Thoracic aorta (tissue), 2 donors: ENCODE results near the gene LDLRAD1. TPM values are rescaled to one million over a fixed set of nuclear protein-coding genes. Genes with fewer than 3 reads are reported as not detected.
"Not testable (repeated sequence)": the region's sequence is repeated elsewhere in the genome, so short reads cannot be mapped to it uniquely, and the experiment has no call there.

ENCODE experiments used
- ATAC-seq: fragments of 150-250 bp; one replicate; pipeline ENCODE4 v1.8.0; 2017; ENCODE audit warnings: low read depth; ENCODE audit not compliant: insufficient number of reproducible peaks, low FRiP score
- DNase-seq: peaks from one replicate; pipeline ENCODE4 v3.0.0-alpha.2; 2020; ENCODE audit warnings: low spot score
- H3K27ac ChIP-seq, 2 donors: fragments of 200-600 bp; sonication (generic); 1 replicate in 1 of 2; 2 replicates in 1 of 2; pipeline ENCODE4 v1.5.1; 2016; ENCODE audit warnings: mild to moderate bottlenecking in 2 of 2, moderate library complexity in 2 of 2
- H3K27me3 ChIP-seq: fragments of 200-600 bp; sonication (generic); replicated peaks from 2 replicates; pipeline ENCODE4 v1.6.0; 2016; ENCODE audit warnings: mild to moderate bottlenecking; ENCODE audit not compliant: insufficient read depth
- H3K36me3 ChIP-seq: fragments of 200-600 bp; sonication (generic); one replicate; pipeline ENCODE4 v1.5.1; 2016
- H3K4me1 ChIP-seq, 2 donors: fragments of 200-600 bp; sonication (generic); 1 replicate in 1 of 2; 2 replicates in 1 of 2; pipeline versions ENCODE4 v1.5.1 to v1.6.0; 2016; ENCODE audit warnings: low read depth in 2 of 2, mild to moderate bottlenecking in 1 of 2; ENCODE audit not compliant: control insufficient read depth in 1 of 2
- H3K4me3 ChIP-seq: fragments of 200-600 bp; sonication (generic); 2 replicates; pipeline ENCODE4 v1.5.1; 2016; ENCODE audit warnings: mild to moderate bottlenecking
- H3K9me3 ChIP-seq: fragments of 200-600 bp; sonication (generic); 2 replicates; pipeline ENCODE4 v1.5.1; 2016
- total RNA-seq, 2 donors: library from RNA; depleted of rRNA; stranded (reverse); fragments of >200 nt; gene quantifications; one replicate each; pipeline versions ENCODE4 v1.1.0 to v1.2.3, GENCODE V29; 2016
- TF ChIP-seq, protein P1 (sequence below): fragments of 200-600 bp; sonication (generic); IDR thresholded peaks from one replicate; pipeline ENCODE4 v1.5.1; 2019; ENCODE audit warnings: antibody characterized with exemption

LDLRAD1 gene
- total RNA-seq, 2 donors from 2014 or later = not detected

DNA sequence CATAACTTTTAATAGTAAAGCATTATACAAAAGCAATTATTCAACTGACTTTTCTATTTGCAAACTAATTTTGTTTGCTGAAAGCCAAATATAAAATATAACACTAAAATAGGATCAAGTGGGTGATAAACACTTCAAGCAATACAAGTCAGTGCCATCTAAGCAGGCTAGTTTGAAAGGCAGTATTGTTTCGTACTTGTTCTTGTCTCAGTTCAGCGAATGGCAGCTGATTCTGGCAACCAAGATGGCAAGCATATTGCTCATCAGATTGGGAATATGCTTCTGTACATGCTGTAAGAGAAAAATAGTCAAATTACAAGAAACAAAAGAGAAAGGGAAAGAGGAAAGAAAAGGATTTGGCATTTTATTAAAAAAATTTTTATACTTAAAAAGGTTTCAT lies 27.5 kb upstream of the LDLRAD1 start:
- TF ChIP-seq, protein P1, sequence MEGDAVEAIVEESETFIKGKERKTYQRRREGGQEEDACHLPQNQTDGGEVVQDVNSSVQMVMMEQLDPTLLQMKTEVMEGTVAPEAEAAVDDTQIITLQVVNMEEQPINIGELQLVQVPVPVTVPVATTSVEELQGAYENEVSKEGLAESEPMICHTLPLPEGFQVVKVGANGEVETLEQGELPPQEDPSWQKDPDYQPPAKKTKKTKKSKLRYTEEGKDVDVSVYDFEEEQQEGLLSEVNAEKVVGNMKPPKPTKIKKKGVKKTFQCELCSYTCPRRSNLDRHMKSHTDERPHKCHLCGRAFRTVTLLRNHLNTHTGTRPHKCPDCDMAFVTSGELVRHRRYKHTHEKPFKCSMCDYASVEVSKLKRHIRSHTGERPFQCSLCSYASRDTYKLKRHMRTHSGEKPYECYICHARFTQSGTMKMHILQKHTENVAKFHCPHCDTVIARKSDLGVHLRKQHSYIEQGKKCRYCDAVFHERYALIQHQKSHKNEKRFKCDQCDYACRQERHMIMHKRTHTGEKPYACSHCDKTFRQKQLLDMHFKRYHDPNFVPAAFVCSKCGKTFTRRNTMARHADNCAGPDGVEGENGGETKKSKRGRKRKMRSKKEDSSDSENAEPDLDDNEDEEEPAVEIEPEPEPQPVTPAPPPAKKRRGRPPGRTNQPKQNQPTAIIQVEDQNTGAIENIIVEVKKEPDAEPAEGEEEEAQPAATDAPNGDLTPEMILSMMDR = no peak
- Histone ChIP-seq H3K27ac (no peak overlapping the region), H3K4me3 (no peak overlapping the region), H3K9me3 (no peaks in the 10 kb centered on the region), H3K36me3 (peaks cover 25% of the 10 kb centered on the region), H3K4me1 (peaks cover 19 to 32% of the 10 kb centered on the region in 2 donors), H3K27me3 (no peaks in the 10 kb centered on the region)
- no peak for ATAC-seq
- DNase-seq = no peak

DNA sequence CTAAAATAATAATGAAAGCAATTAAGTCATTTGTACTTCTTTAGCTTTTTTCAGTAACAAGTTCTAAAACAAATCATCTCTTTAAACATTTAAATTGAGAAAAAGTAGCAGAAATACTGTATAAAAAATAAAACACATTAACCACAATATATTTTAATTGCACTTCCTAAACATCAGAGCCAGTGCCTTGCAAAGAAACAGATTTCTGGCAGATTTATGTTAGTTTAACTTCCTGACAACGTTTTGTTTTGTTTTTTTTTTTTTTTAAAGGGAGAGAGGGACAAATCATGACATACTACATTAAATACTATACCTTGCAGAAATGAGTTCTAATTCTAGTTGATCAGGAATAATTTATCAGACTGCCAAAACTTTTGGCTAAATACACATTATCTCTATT lies 23.8 kb upstream of the LDLRAD1 start:
- TF ChIP-seq, protein P1 = no peak
- Histone ChIP-seq H3K27ac (no peak overlapping the region), H3K9me3 (no peaks in the 10 kb centered on the region), H3K27me3 (no peaks in the 10 kb centered on the region), H3K4me3 (no peak overlapping the region), H3K4me1 (no peaks in the 10 kb centered on the region), H3K36me3 (peaks cover 53% of the 10 kb centered on the region)
- DNase-seq (no peak), ATAC-seq (no peak)

DNA sequence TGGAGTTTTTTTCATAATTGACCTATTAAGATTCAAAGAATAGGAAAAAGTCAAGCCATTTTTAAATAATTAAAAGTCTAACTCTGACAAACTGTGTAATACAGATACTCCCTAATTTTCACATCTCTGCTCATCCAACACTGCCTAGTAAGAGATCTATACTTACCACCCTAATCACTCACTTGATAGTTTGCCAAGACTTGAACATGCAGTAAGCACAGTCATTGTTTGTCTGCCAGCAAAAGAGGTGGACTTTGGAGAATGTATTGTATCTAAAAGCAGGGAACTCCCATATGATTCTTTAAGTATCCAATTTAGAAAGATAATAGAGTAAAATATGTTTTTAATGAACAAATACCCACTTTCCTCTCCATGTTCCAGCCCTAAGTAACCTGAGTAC lies 19.5 kb upstream of the LDLRAD1 start:
- ATAC-seq = no peak
- Histone ChIP-seq H3K27me3 (no peaks in the 10 kb centered on the region), H3K36me3 (peaks cover 76% of the 10 kb centered on the region), H3K4me1 (no peaks in the 10 kb centered on the region), H3K9me3 (no peaks in the 10 kb centered on the region), H3K4me3 (no peak overlapping the region), H3K27ac (no peak overlapping the region)
- TF ChIP-seq, protein P1 = no peak
- DNase-seq = no peak

- no peak for ATAC-seq
- Histone ChIP-seq H3K27me3 (no peaks in the 10 kb centered on the region), H3K36me3 (peaks cover 32% of the 10 kb centered on the region), H3K4me1 (no peaks in the 10 kb centered on the region), H3K4me3 (no peak overlapping the region), H3K9me3 (no peaks in the 10 kb centered on the region), H3K27ac (no peak overlapping the region)
- TF ChIP-seq, protein P1 = no peak
- DNase-seq = no peak
Measured at GRCh38 chr1:54028306-54029251, 10.6 kb upstream of the LDLRAD1 start.

DNA sequence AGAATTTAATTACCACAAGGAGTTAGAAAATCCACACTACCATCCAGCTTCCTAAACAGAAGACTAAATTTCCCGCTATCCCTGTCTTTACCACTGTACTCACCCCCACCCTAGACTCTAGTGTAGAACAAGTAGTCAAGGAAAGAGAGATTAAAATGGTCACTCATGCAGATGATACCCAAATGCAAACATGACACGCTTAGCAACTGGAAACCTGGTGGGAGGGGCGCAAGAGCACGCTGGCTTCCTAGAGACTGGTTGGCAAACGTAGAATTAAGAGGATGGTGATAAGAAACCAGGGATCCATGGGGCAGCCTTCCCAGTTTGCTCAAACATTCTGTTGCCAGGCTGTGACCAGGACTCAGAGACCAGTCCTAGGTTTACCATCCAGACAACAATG lies 9.9 kb upstream of the LDLRAD1 start:
- Histone ChIP-seq H3K27me3 (no peaks in the 10 kb centered on the region), H3K27ac (no peak overlapping the region), H3K36me3 (peaks cover 26% of the 10 kb centered on the region), H3K4me3 (no peak overlapping the region), H3K4me1 (no peaks in the 10 kb centered on the region), H3K9me3 (no peaks in the 10 kb centered on the region)
- TF ChIP-seq, protein P1 = no peak
- ATAC-seq (no peak), DNase-seq (no peak)

- H3K4me1 ChIP-seq, DNase-seq, ATAC-seq, H3K9me3 ChIP-seq, H3K27ac ChIP-seq, H3K4me3 ChIP-seq, H3K36me3 ChIP-seq, H3K27me3 ChIP-seq: not testable (repeated sequence)
Measured at GRCh38 chr1:54024811-54025210, 6.8 kb upstream of the LDLRAD1 start.
